A673 (cell line): ENCODE data around the gene PLCD3. TPM values are rescaled to one million over a fixed set of nuclear protein-coding genes. Genes with fewer than 3 reads are reported as not detected.

ENCODE experiments used
- BruUV-seq: library from RNA; stranded (reverse); fragments of 400-500 nt; replicated peaks from 2 replicates; lab custom pipeline; 2021; lab: Mats Ljungman, UMichigan
- CTCF ChIA-PET: fragments of 300-600 bp; sonication (Branson Sonifier 250); formaldehyde crosslinking; loops from one replicate; lab custom pipeline; 2022; ENCODE audit warnings: antibody characterized with exemption; lab: Charles Lee
- POLR2A ChIA-PET: fragments of 300-600 bp; sonication (Branson Sonifier 250); formaldehyde crosslinking; loops from one replicate; lab custom pipeline; 2022; ENCODE audit warnings: antibody characterized with exemption; ENCODE audit not compliant: low non-redundant PET; lab: Charles Lee
- DNase-seq: peaks from one replicate; pipeline ENCODE4 v3.0.0-alpha.2; 2015; ENCODE audit warnings: low spot score
- H3K27ac ChIP-seq: fragments of 200-600 bp; sonication (generic); 2 replicates; pipeline ENCODE4 v1.5.1; 2016; ENCODE audit warnings: mixed run types, low read depth, mild to moderate bottlenecking, mixed read lengths, antibody characterized with exemption, low read length; ENCODE audit not compliant: poor library complexity, severe bottlenecking
- H3K27me3 ChIP-seq: fragments of 200-600 bp; sonication (generic); replicated peaks from 2 replicates; pipeline ENCODE4 v1.6.1; 2017; ENCODE audit warnings: mixed run types, low read depth, mild to moderate bottlenecking, mixed read lengths, antibody characterized with exemption, low read length; ENCODE audit not compliant: insufficient read depth, poor library complexity
- H3K36me3 ChIP-seq: fragments of 200-600 bp; sonication (generic); 2 replicates; pipeline ENCODE4 v1.6.1; 2016; ENCODE audit warnings: mixed run types, mild to moderate bottlenecking, mixed read lengths, antibody characterized with exemption, low read length; ENCODE audit not compliant: insufficient read depth, poor library complexity, severe bottlenecking
- H3K4me1 ChIP-seq: fragments of 200-600 bp; sonication (generic); 2 replicates; pipeline ENCODE4 v1.6.1; 2017; ENCODE audit warnings: mixed run types, mild to moderate bottlenecking, mixed read lengths, antibody characterized with exemption, low read length; ENCODE audit not compliant: insufficient read depth, poor library complexity, severe bottlenecking
- H3K4me3 ChIP-seq: fragments of 200-600 bp; sonication (generic); 2 replicates; pipeline ENCODE4 v1.5.1; 2016; ENCODE audit warnings: low read depth, mixed run types, mild to moderate bottlenecking, mixed read lengths, low read length; ENCODE audit not compliant: poor library complexity, severe bottlenecking
- H3K9me3 ChIP-seq: fragments of 200-600 bp; sonication (generic); 2 replicates; pipeline ENCODE4 v1.6.1; 2016; ENCODE audit warnings: mixed run types, low read depth, mild to moderate bottlenecking, mixed read lengths, antibody characterized with exemption, low read length; ENCODE audit not compliant: poor library complexity, severe bottlenecking
- CTCF ChIP-seq: fragments of 300-800, 200-600 bp; sonication (generic); conservative IDR thresholded peaks from 2 replicates; pipeline ENCODE4 v1.5.1; 2017; ENCODE audit warnings: low read depth, mild to moderate bottlenecking, antibody characterized with exemption, low read length, moderate library complexity, mixed read lengths
- EZH2 ChIP-seq: fragments of 200-600 bp; sonication (generic); IDR thresholded peaks from 2 replicates; pipeline ENCODE4 v1.6.1; 2017; ENCODE audit warnings: borderline replicate concordance, low read depth, mild to moderate bottlenecking, mixed read lengths, antibody characterized with exemption, low read length; ENCODE audit not compliant: poor library complexity, severe bottlenecking
- intact Hi-C: fragments of 100-400 bp; cut with micrococcal nuclease; formaldehyde crosslinking; loops from one replicate; pipeline ENCODE4 v1.10.0; 2022; ENCODE audit not compliant: unreplicated experiment
- total RNA-seq: library from RNA; stranded (reverse); gene quantifications from 2 replicates; pipeline ENCODE4 v1.2.3, GENCODE V29; 2021

PLCD3 gene
- total RNA-seq, 1 experiment from 2014 or later = 12.0 TPM

DNA sequence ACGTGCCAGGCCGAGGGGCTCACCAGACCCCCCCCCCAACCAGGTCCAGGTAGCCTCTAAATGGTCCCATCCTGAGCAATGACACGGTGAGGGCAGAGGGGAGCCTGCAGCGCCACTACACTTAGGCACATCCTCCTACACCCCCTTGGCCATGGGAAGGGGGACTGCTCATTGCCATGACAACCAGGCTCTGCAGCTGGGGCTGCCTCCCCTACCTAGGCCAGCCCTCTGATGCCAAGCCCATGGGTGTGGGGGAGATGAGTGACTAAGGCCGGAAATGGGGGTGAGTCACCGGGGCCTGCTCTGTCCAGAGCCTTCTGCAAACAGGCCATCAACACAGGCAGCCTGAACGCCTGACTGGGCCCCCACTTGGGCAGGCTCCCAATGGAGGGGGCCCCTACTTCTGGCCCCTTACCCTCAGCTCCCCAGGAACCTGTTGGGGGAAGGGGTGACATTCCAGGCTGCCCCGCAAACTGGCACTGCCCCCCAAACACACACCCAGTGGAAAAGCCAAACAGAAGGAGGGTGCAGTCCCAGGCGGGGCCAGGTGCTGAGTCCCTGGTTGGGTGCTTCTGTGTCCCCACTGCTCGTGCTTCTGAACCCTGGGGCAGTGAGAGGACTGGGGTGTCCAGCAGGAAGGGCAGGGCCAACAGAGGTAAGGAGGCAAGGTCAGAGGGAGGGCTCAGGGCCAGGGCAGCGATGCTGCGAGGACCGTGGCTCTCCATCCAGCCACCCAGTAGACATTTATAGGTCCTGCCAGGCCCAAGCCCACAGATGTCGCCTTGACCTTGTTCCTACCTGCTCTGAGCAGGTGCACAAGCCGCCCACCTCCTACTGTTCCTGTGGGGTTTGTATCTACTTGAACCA is 8.2 kb downstream of the PLCD3 start:
- Histone ChIP-seq H3K36me3 (no peaks in the 10 kb centered on the region), H3K9me3 (no peaks in the 10 kb centered on the region), H3K4me1 (no peaks in the 10 kb centered on the region), H3K4me3 (no peak overlapping the region), H3K27me3 (no peaks in the 10 kb centered on the region), H3K27ac (no peak overlapping the region)
- ChIA-PET POLR2A (no interaction called here), CTCF (no interaction called here)
- TF ChIP-seq CTCF (no peak), EZH2 (no peak)
- BruUV-seq = no TSS peak
- peak; percentile 42 for DNase-seq
- intact Hi-C loops = no loop called here

DNA sequence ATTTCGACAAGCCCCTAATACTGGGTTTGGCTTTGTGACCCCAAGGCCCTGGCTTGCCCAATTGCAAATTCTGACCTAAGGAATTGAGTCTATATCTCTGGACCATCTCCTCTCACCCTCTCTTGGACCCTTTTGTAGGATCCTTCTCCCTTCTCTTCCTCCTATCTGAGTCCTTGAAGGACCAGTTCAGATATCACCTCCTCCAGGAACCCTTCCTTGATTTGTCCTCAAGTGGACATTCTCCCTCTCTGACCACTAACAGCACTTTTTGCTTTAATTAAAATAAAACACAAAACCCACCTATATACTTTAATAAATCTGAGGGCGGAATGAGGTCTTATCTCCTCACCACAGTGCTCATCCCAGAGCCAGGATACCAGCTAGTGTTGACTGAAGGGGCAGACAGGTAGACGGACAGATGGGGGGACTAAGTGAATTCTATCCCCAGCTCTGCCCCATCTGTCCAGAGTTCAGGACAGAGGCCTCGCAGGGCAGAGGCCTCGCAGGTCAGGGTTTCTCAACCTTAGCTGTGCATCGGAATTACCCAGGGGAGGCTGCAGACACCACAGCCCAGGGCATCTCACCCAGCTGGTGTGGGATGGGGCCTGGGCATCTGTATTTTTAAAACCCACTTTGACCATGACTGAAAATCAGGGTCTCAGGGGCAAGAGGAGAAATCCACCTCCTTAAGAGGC is 9.1 kb downstream of the PLCD3 start:
- H3K9me3 ChIP-seq = no peaks in the 10 kb centered on the region
- H3K4me3 ChIP-seq = no peak overlapping the region
- no peak for TF ChIP-seq EZH2
- no peak for TF ChIP-seq CTCF
- POLR2A ChIA-PET = no interaction called here
- CTCF ChIA-PET = no interaction called here
- BruUV-seq = no TSS peak
- H3K4me1 ChIP-seq = no peaks in the 10 kb centered on the region
- H3K27ac ChIP-seq = no peak overlapping the region
- intact Hi-C loops = no loop called here
- no peaks in the 10 kb centered on the region for H3K27me3 ChIP-seq
- H3K36me3 ChIP-seq = no peaks in the 10 kb centered on the region
- no peak for DNase-seq

GRCh38 chr17:45121055-45121454 is 11.3 kb downstream of the PLCD3 start:
- H3K27me3 ChIP-seq = no peaks in the 10 kb centered on the region
- TF ChIP-seq CTCF = no peak
- TF ChIP-seq EZH2 = no peak
- H3K9me3 ChIP-seq = no peaks in the 10 kb centered on the region
- no peaks in the 10 kb centered on the region for H3K4me1 ChIP-seq
- no peak overlapping the region for H3K4me3 ChIP-seq
- no peak overlapping the region for H3K27ac ChIP-seq
- BruUV-seq = no TSS peak
- ChIA-PET POLR2A (no interaction called here), CTCF (no interaction called here)
- no peak for DNase-seq
- intact Hi-C loops = no loop called here
- no peaks in the 10 kb centered on the region for H3K36me3 ChIP-seq
